H1 (cell line): ENCODE data around the gene YBX3. TPM values are rescaled to one million over a fixed set of nuclear protein-coding genes. Genes with fewer than 3 reads are reported as not detected.
A peak's percentile ranks its signal among the peaks of the same experiment; 100 is the strongest.

Experiments used
- CTCF ChIA-PET: fragments of 300-600 bp; sonication (Branson Sonifier 250); formaldehyde crosslinking; loops from one replicate; lab custom pipeline; 2021; ENCODE audit not compliant: partially characterized antibody; lab: Charles Lee
- POLR2A ChIA-PET: fragments of 300-600 bp; sonication (Branson Sonifier 250); formaldehyde crosslinking; loops from one replicate; lab custom pipeline; 2021; ENCODE audit warnings: inconsistent platforms; ENCODE audit not compliant: partially characterized antibody; lab: Charles Lee
- DNase-seq, 2 experiments: peaks; one replicate each; pipeline versions ENCODE4 v3.0.0 to v3.0.0-alpha.2; 2010 to 2022; ENCODE audit warnings: low spot score in 2 of 2, low read depth in 1 of 2, mixed read lengths in 1 of 2
- FAIRE-seq: peaks from 2 replicates; lab custom pipeline; 2011; peaks lifted over from hg19 to GRCh38; lab: Jason Lieb, UNC
- H2AFZ ChIP-seq: 2 replicates; pipeline ENCODE4 v1.8.1; 2012; ENCODE audit warnings: low read length, inconsistent platforms
- H2AK5ac ChIP-seq: 2 replicates; pipeline ENCODE4 v1.6.1; 2013; ENCODE audit warnings: low read depth, low read length
- H2BK120ac ChIP-seq: replicated peaks from 2 replicates; pipeline ENCODE3; 2013; ENCODE audit warnings: low read depth, low read length, inconsistent platforms
- H2BK12ac ChIP-seq: 2 replicates; pipeline ENCODE4 v1.6.1; 2013; ENCODE audit warnings: low read depth, low read length
- H2BK15ac ChIP-seq: 2 replicates; pipeline ENCODE4 v1.6.1; 2013; ENCODE audit warnings: low read length
- H2BK20ac ChIP-seq: 2 replicates; pipeline ENCODE4 v1.6.1; 2013; ENCODE audit warnings: low read length
- H2BK5ac ChIP-seq: 2 replicates; pipeline ENCODE4 v1.6.1; 2013; ENCODE audit warnings: low read depth, low read length
- H3K14ac ChIP-seq: 2 replicates; pipeline ENCODE4 v1.6.1; 2013; ENCODE audit warnings: inconsistent platforms; ENCODE audit not compliant: insufficient read length
- H3K18ac ChIP-seq: 2 replicates; pipeline ENCODE4 v1.6.1; 2013; ENCODE audit warnings: low read length; ENCODE audit errors: extremely low read depth
- H3K23ac ChIP-seq: 2 replicates; pipeline ENCODE4 v1.6.1; 2013; ENCODE audit warnings: inconsistent platforms; ENCODE audit not compliant: insufficient read length
- H3K23me2 ChIP-seq: 2 replicates; pipeline ENCODE4 v1.6.1; 2013; ENCODE audit warnings: low read depth, low read length
- H3K27ac ChIP-seq: 2 replicates; pipeline ENCODE4 v1.6.1; 2011; ENCODE audit warnings: low read depth, low read length, inconsistent platforms
- H3K27me3 ChIP-seq, 4 experiments: replicated peaks in 1 of 4; 1 replicate in 1 of 4; 2 replicates in 3 of 4; pipeline versions ENCODE4 v1.6.1 to v1.8.1; 2011 to 2013; ENCODE audit warnings: low read length in 3 of 4, mild to moderate bottlenecking in 3 of 4, inconsistent platforms in 2 of 4, mixed read lengths in 2 of 4, moderate library complexity in 1 of 4; ENCODE audit not compliant: control insufficient read depth in 3 of 4, insufficient read depth in 3 of 4; ENCODE audit errors: extremely low read depth in 1 of 4
- H3K36me3 ChIP-seq, 4 experiments: 2 replicates each; pipeline versions ENCODE4 v1.6.1 to v1.8.1; 2011 to 2013; ENCODE audit warnings: mild to moderate bottlenecking in 4 of 4, low read length in 3 of 4, moderate library complexity in 2 of 4, control low read depth in 1 of 4, inconsistent platforms in 1 of 4; ENCODE audit not compliant: insufficient read depth in 4 of 4, control insufficient read depth in 2 of 4
- H3K4ac ChIP-seq: replicated peaks from 2 replicates; pipeline ENCODE3; 2013; ENCODE audit warnings: low read length, low read depth, mixed read lengths, inconsistent platforms; ENCODE audit not compliant: insufficient read length
- H3K4me1 ChIP-seq, 4 experiments: replicated peaks in 1 of 4; 1 replicate in 1 of 4; 2 replicates in 3 of 4; pipeline versions ENCODE4 v1.6.1 to v1.8.1; 2011 to 2013; ENCODE audit warnings: low read length in 3 of 4, inconsistent platforms in 2 of 4, mixed read lengths in 1 of 4; ENCODE audit not compliant: insufficient read depth in 4 of 4, control insufficient read depth in 3 of 4
- H3K4me2 ChIP-seq, 2 experiments: 2 replicates each; pipeline versions ENCODE4 v1.6.1 to v1.8.1; 2011 to 2013; ENCODE audit warnings: low read depth in 2 of 2, low read length in 2 of 2, control low read depth in 1 of 2, inconsistent platforms in 1 of 2, mild to moderate bottlenecking in 1 of 2; ENCODE audit not compliant: insufficient read depth in 1 of 2
- H3K4me3 ChIP-seq, 4 experiments: fragments of 200-600, 300-600 bp in 1 of 4; sonication (generic), shearing (Covaris generic), sonication (Bioruptor Twin) in 1 of 4; 2 replicates each; pipeline versions ENCODE4 v1.5.1 to v1.8.1; 2011 to 2016; ENCODE audit warnings: low read length in 4 of 4, low read depth in 3 of 4, control low read depth in 2 of 4, inconsistent platforms in 2 of 4, mild to moderate bottlenecking in 2 of 4, mixed read lengths in 1 of 4, moderate library complexity in 1 of 4; ENCODE audit not compliant: insufficient read depth in 2 of 4; ENCODE audit errors: extremely low read depth in 1 of 4
- H3K56ac ChIP-seq: replicated peaks from 2 replicates; pipeline ENCODE3; 2013; ENCODE audit warnings: low read depth, mild to moderate bottlenecking, mixed read lengths, low read length, inconsistent platforms; ENCODE audit not compliant: insufficient read length
- H3K79me1 ChIP-seq: 2 replicates; pipeline ENCODE4 v1.6.1; 2013; ENCODE audit warnings: low read depth, low read length, control low read depth
- H3K79me2 ChIP-seq, 2 experiments: 2 replicates each; pipeline versions ENCODE4 v1.6.1 to v1.8.1; 2012 to 2013; ENCODE audit warnings: low read length in 2 of 2, mild to moderate bottlenecking in 2 of 2, inconsistent platforms in 1 of 2; ENCODE audit not compliant: insufficient read depth in 2 of 2, control insufficient read depth in 1 of 2
- H3K9ac ChIP-seq, 4 experiments: replicated peaks in 1 of 4; 1 replicate in 1 of 4; 2 replicates in 3 of 4; pipeline versions ENCODE4 v1.6.1 to v1.8.1; 2011 to 2013; ENCODE audit warnings: low read depth in 3 of 4, low read length in 3 of 4, control low read depth in 2 of 4, mild to moderate bottlenecking in 2 of 4, moderate library complexity in 2 of 4, inconsistent platforms in 1 of 4; ENCODE audit errors: extremely low read depth in 1 of 4
- H3K9me3 ChIP-seq, 2 experiments: 2 replicates each; pipeline versions ENCODE4 v1.6.1 to v1.8.1; 2012 to 2013; ENCODE audit warnings: mild to moderate bottlenecking in 2 of 2, moderate library complexity in 2 of 2, control low read depth in 1 of 2, inconsistent platforms in 1 of 2, low read depth in 1 of 2, low read length in 1 of 2, mixed read lengths in 1 of 2; ENCODE audit not compliant: insufficient read depth in 2 of 2
- H4K20me1 ChIP-seq, 2 experiments: replicated peaks in 1 of 2; 2 replicates each; pipeline versions ENCODE3 to v1.8.1; 2011 to 2013; ENCODE audit warnings: inconsistent platforms in 2 of 2, low read length in 2 of 2, mild to moderate bottlenecking in 1 of 2; ENCODE audit not compliant: insufficient read depth in 2 of 2, control insufficient read depth in 1 of 2
- H4K5ac ChIP-seq: 2 replicates; pipeline ENCODE4 v1.6.1; 2013; ENCODE audit warnings: low read length, low read depth, mixed read lengths, inconsistent platforms; ENCODE audit not compliant: insufficient read length
- H4K8ac ChIP-seq: 2 replicates; pipeline ENCODE4 v1.8.0; 2013; ENCODE audit warnings: mild to moderate bottlenecking, moderate library complexity, low read length, inconsistent platforms; ENCODE audit not compliant: insufficient read depth; ENCODE audit errors: extremely low read depth
- H4K91ac ChIP-seq: replicated peaks from 2 replicates; pipeline ENCODE3; 2013; ENCODE audit warnings: low read length, mixed read lengths, inconsistent platforms; ENCODE audit not compliant: insufficient read length
- CHD2 ChIP-seq: IDR thresholded peaks from 2 replicates; pipeline ENCODE4 v1.6.1; 2012; ENCODE audit warnings: low read length, improper control_type of control experiment
- CTCF ChIP-seq, 3 experiments: IDR thresholded peaks; 1 replicate in 2 of 3; 2 replicates in 1 of 3; pipeline versions ENCODE4 v1.5.1 to v1.6.1; 2011; ENCODE audit warnings: low read length in 3 of 3, mild to moderate bottlenecking in 3 of 3, inconsistent platforms in 2 of 3, low read depth in 1 of 3, moderate library complexity in 1 of 3; ENCODE audit not compliant: insufficient read depth in 1 of 3; ENCODE audit errors: control extremely low read depth in 1 of 3
- RAD21 ChIP-seq, 2 experiments: IDR thresholded peaks in 1 of 2; conservative IDR thresholded peaks in 1 of 2; 2 replicates each; pipeline ENCODE4 v1.6.1; 2011; ENCODE audit warnings: low read depth in 2 of 2, low read length in 2 of 2, improper control_type of control experiment in 1 of 2, inconsistent platforms in 1 of 2, mild to moderate bottlenecking in 1 of 2, moderate library complexity in 1 of 2
- WGBS, 2 experiments: shearing (Covaris generic) in 1 of 2; methylation state at CpG; one replicate each; pipeline versions ENCODE4 v1.1.6 to v1.1.7; 2013 to 2015; ENCODE audit warnings: low lambda C conversion rate in 2 of 2, mixed read lengths in 2 of 2, inconsistent platforms in 1 of 2, low coverage in 1 of 2, missing lambda C conversion rate in 1 of 2; ENCODE audit not compliant: insufficient replicate concordance in 2 of 2, insufficient coverage in 1 of 2, insufficient read length in 1 of 2; ENCODE audit errors: extremely low coverage in 1 of 2, missing lambda C conversion rate in 1 of 2; 5-methylcytosine and 5-hydroxymethylcytosine counted together
- polyA plus RNA-seq, 7 experiments: library from polyadenylated mRNA; depleted of rRNA in 3 of 7; stranded (reverse) in 5 of 7; unstranded in 2 of 7; fragments of >200 nt in 5 of 7; fragments of 200-250 nt in 2 of 7; gene quantifications; 1 replicate in 5 of 7; 2 replicates in 1 of 7; 4 replicates in 1 of 7; pipeline versions ENCODE4 v1.2.1 to v1.2.3, GENCODE V29; 2011 to 2013; ENCODE audit warnings: missing spikeins in 2 of 7, mixed read lengths in 2 of 7
- total RNA-seq: library from RNA; stranded (reverse); fragmentation: NEBNext Ultra II Directional; extraction: Animal tissue kit (Norgen Biotek cat#: 25700); gene quantifications from 2 replicates; pipeline ENCODE4 v1.2.1, GENCODE V29; 2021

YBX3 gene
- total and polyA plus RNA-seq, 2 of the 8 experiments (the other 6 are each of a cell fraction or from before 2014, with no cell fraction given) = 83.1 to 480 TPM

- H3K79me2 ChIP-seq = no peaks in the 10 kb centered on the region
- FAIRE-seq = peak; percentile 7
- no peak overlapping the region for H3K23ac ChIP-seq
- H2BK20ac ChIP-seq = no peak overlapping the region
- H3K27ac ChIP-seq = no peak overlapping the region
- no peak overlapping the region for H2BK15ac ChIP-seq
- H2BK120ac ChIP-seq = no peak overlapping the region
- H4K91ac ChIP-seq = no peak overlapping the region
- H2AK5ac ChIP-seq = no peak overlapping the region
- DNase-seq = no peak
- H3K27me3 ChIP-seq = no peaks in the 10 kb centered on the region
- no peaks in the 10 kb centered on the region for H3K9me3 ChIP-seq
- no peak overlapping the region for H4K8ac ChIP-seq
- H4K5ac ChIP-seq = no peak overlapping the region
- H3K56ac ChIP-seq = no peak overlapping the region
- no peak overlapping the region for H3K4me2 ChIP-seq
- no peak overlapping the region for H2BK12ac ChIP-seq
- H2BK5ac ChIP-seq = no peak overlapping the region
- ChIA-PET POLR2A (no interaction called here), CTCF (interaction anchor here (0.7 to 6.8 kb wide), 20 partner anchors 8 to 739 kb away, joined by 3 to 75 read pairs (median 4); no protein-coding TSS in a partner anchor)
- H3K79me1 ChIP-seq = no peaks in the 10 kb centered on the region
- H3K23me2 ChIP-seq = no peaks in the 10 kb centered on the region
- TF ChIP-seq CHD2 = no peak
- peak in 2 of 3 experiments; percentile 28 to 47; a peak in 2 of 4 replicates for TF ChIP-seq CTCF (IDR thresholded peaks at IDR 0.05; ENCODE audit: control extremely low read depth in 1 of 3, insufficient read depth in 1 of 3, low read depth in 1 of 3, low read length in 3 of 3)
- TF ChIP-seq RAD21 (IDR thresholded peaks at IDR 0.05 in 1 of 2, conservative IDR thresholded peaks at IDR 0.05 in 1 of 2; ENCODE audit: low read depth in 2 of 2, low read length in 2 of 2) = peak; percentile 70 to 86
- no peak overlapping the region for H3K9ac ChIP-seq
- H2AFZ ChIP-seq = no peak overlapping the region
- H3K4me3 ChIP-seq = no peak overlapping the region
- H3K14ac ChIP-seq = no peak overlapping the region
- WGBS, 2 experiments = 35% methylated on average over 1 of the region's 1 CpG; no CpG with 5 or more reads in 1 of the 2 experiments
- no peaks in the 10 kb centered on the region for H4K20me1 ChIP-seq
- no peak overlapping the region for H3K18ac ChIP-seq
- H3K4me1 ChIP-seq = no peaks in the 10 kb centered on the region
- H3K4ac ChIP-seq = no peak overlapping the region
- H3K36me3 ChIP-seq = no peaks in the 10 kb centered on the region
Observed at GRCh38 chr12:10771132-10771733, 48.1 kb upstream of the YBX3 start.
